GM23338 (cell line): ENCODE data around the gene MS4A8. TPM values are rescaled to one million over a fixed set of nuclear protein-coding genes. Genes with fewer than 3 reads are reported as not detected.

Experiments used
- ATAC-seq: fragments of 200-7000 bp; cut with Tn5 transposase; 3 replicates; pipeline ENCODE4 v1.9.1; 2020
- DNase-seq: peaks from one replicate; pipeline ENCODE4 v3.0.0-alpha.2; 2015; ENCODE audit warnings: low spot score
- H2AFZ ChIP-seq: fragments of 200-600 bp; sonication (generic); 2 replicates; pipeline ENCODE4 v1.8.0; 2016; ENCODE audit warnings: antibody characterized with exemption, mild to moderate bottlenecking, moderate library complexity
- H3F3A ChIP-seq: fragments of 200-600 bp; sonication (generic); replicated peaks from 2 replicates; pipeline ENCODE4 v1.8.0; 2017; ENCODE audit warnings: antibody characterized with exemption, mixed run types, low read depth
- H3K27ac ChIP-seq: fragments of 200-600 bp; sonication (generic); 2 replicates; pipeline ENCODE4 v1.6.1; 2016; ENCODE audit warnings: low read depth
- H3K27me3 ChIP-seq: fragments of 200-600 bp; sonication (generic); 2 replicates; pipeline ENCODE4 v1.8.0; 2016; ENCODE audit warnings: mild to moderate bottlenecking, mixed run types, moderate library complexity; ENCODE audit not compliant: insufficient read depth
- H3K36me3 ChIP-seq: fragments of 200-600 bp; sonication (generic); 2 replicates; pipeline ENCODE4 v1.8.0; 2016; ENCODE audit warnings: mild to moderate bottlenecking; ENCODE audit not compliant: insufficient read depth
- H3K4me1 ChIP-seq: fragments of 200-600 bp; sonication (generic); 2 replicates; pipeline ENCODE4 v1.8.0; 2016; ENCODE audit warnings: mild to moderate bottlenecking, moderate library complexity; ENCODE audit not compliant: insufficient read depth
- H3K4me2 ChIP-seq: fragments of 200-600 bp; sonication (generic); 2 replicates; pipeline ENCODE4 v1.7.1; 2017; ENCODE audit warnings: mixed run types
- H3K4me3 ChIP-seq: fragments of 200-600 bp; sonication (generic); 2 replicates; pipeline ENCODE4 v1.6.1; 2016; ENCODE audit warnings: mixed run types
- H3K79me2 ChIP-seq: fragments of 200-600 bp; sonication (generic); replicated peaks from 2 replicates; pipeline ENCODE4 v1.8.0; 2017; ENCODE audit warnings: mild to moderate bottlenecking; ENCODE audit not compliant: insufficient read depth
- H3K9me2 ChIP-seq: fragments of 200-600 bp; sonication (generic); 2 replicates; pipeline ENCODE4 v1.8.0; 2017; ENCODE audit not compliant: insufficient read depth
- H4K20me1 ChIP-seq: fragments of 200-600 bp; sonication (generic); replicated peaks from 2 replicates; pipeline ENCODE4 v1.8.0; 2017; ENCODE audit warnings: mild to moderate bottlenecking; ENCODE audit not compliant: insufficient read depth
- H3K27ac Mint-ChIP-seq: 2 replicates; pipeline ENCODE4 v1.8.0; 2020; ENCODE audit warnings: inconsistent platforms, mild to moderate bottlenecking, moderate library complexity, mixed read lengths
- H3K27me3 Mint-ChIP-seq: 3 replicates; pipeline ENCODE4 v1.8.0; 2022; ENCODE audit warnings: low read depth, mild to moderate bottlenecking, moderate library complexity, mixed read lengths, inconsistent platforms; ENCODE audit not compliant: insufficient read depth, poor library complexity
- H3K36me3 Mint-ChIP-seq: 3 replicates; pipeline ENCODE4 v1.8.0; 2021; ENCODE audit warnings: low read depth, mild to moderate bottlenecking, inconsistent platforms, moderate library complexity, mixed read lengths
- H3K4me1 Mint-ChIP-seq: 3 replicates; pipeline ENCODE4 v1.8.0; 2020; ENCODE audit warnings: mild to moderate bottlenecking, inconsistent platforms, mixed read lengths
- H3K4me3 Mint-ChIP-seq: 3 replicates; pipeline ENCODE4 v1.8.0; 2021; ENCODE audit warnings: moderate library complexity, mild to moderate bottlenecking, inconsistent platforms, mixed read lengths
- H3K9me3 Mint-ChIP-seq: 3 replicates; pipeline ENCODE4 v1.8.0; 2020; ENCODE audit warnings: moderate library complexity, mild to moderate bottlenecking, inconsistent platforms, mixed read lengths
- CREB1 ChIP-seq: fragments of 250-450 bp; sonication (Bioruptor Pico); IDR thresholded peaks from 2 replicates; pipeline ENCODE4 v1.5.0; 2020; ENCODE audit warnings: low read depth, mild to moderate bottlenecking, moderate library complexity
- EZH2 ChIP-seq: fragments of 200-600 bp; sonication (generic); IDR thresholded peaks from one replicate; pipeline ENCODE4 v1.8.0; 2017; ENCODE audit warnings: antibody characterized with exemption, mild to moderate bottlenecking, low read depth; ENCODE audit not compliant: unreplicated experiment
- EZH2phosphoT487 ChIP-seq: fragments of 200-600 bp; sonication (generic); IDR thresholded peaks from one replicate; pipeline ENCODE4 v1.8.1; 2018; ENCODE audit warnings: antibody characterized with exemption; ENCODE audit not compliant: unreplicated experiment
- JUNB ChIP-seq: IDR thresholded peaks from one replicate; pipeline ENCODE4 v1.6.1; 2016; ENCODE audit warnings: antibody characterized with exemption; ENCODE audit not compliant: unreplicated experiment
- NANOG ChIP-seq: IDR thresholded peaks from 2 replicates; pipeline ENCODE4 v1.6.1; 2016; ENCODE audit warnings: antibody characterized with exemption, borderline replicate concordance
- ZNF114 ChIP-seq: fragments of 250-450 bp; sonication (Bioruptor Pico); IDR thresholded peaks from 2 replicates; pipeline ENCODE4 v1.5.0; 2020; ENCODE audit warnings: mild to moderate bottlenecking, moderate library complexity
- polyA plus RNA-seq: library from polyadenylated mRNA; unstranded; fragments of >200 nt; fragmentation: Nextera tagmentation; extraction: Ambion mirVana; gene quantifications from 2 replicates; pipeline ENCODE4 v1.2.1, GENCODE V29; 2016
- total RNA-seq: library from RNA; depleted of rRNA; stranded (reverse); fragments of >200 nt; shearing (Covaris generic); gene quantifications from 2 replicates; pipeline ENCODE4 v1.2.3, GENCODE V29; 2014
- TF ChIP-seq, protein P1 (sequence below): IDR thresholded peaks from 2 replicates; pipeline ENCODE4 v1.6.1; 2016; ENCODE audit warnings: antibody characterized with exemption
- TF ChIP-seq, protein P2 (sequence below), 2 experiments: fragments of 200-600 bp in 1 of 2; sonication (generic) in 1 of 2; conservative IDR thresholded peaks; 2 replicates each; pipeline versions ENCODE4 v1.5.1 to v1.6.1; 2016 to 2017; ENCODE audit warnings: antibody characterized with exemption in 2 of 2, low read depth in 2 of 2, mild to moderate bottlenecking in 2 of 2, moderate library complexity in 1 of 2
- TF ChIP-seq, protein P3 (sequence below): IDR thresholded peaks from one replicate; pipeline ENCODE4 v1.6.1; 2018; ENCODE audit warnings: antibody characterized with exemption; ENCODE audit not compliant: unreplicated experiment

MS4A8 gene
- total and polyA plus RNA-seq, 2 experiments from 2014 or later, result not detected

DNA sequence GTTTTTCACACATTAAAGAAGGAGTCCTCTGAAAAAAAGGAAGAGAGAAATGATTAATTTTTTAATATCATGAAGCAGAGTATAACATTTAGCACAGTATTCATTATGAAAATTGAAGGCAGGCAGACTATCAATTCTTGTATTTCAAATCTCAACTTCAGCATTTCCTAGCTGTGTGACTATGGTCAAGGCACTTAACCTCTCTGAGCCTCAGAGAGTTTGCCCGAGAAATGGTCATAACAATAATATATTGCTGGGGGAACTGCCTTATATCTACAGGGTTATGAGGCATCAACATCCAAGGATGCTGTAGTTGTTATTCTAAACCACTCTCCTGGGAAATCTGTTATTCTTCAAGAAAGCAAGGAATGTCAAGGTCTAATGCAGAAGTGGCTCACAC lies 26.2 kb downstream of the MS4A8 start:
- Histone ChIP-seq H3F3A (no peaks in the 10 kb centered on the region), H3K4me1 (no peaks in the 10 kb centered on the region), H3K36me3 (no peaks in the 10 kb centered on the region), H3K4me3 (no peak overlapping the region), H3K27me3 (no peaks in the 10 kb centered on the region), H2AFZ (no peak overlapping the region), H3K79me2 (no peaks in the 10 kb centered on the region), H3K4me2 (no peak overlapping the region), H3K27ac (no peak overlapping the region), H4K20me1 (no peaks in the 10 kb centered on the region), H3K9me2 (0 out of 2 replicates have a peak, but pooled peaks cover 4% of the 10 kb centered on the region)
- Mint-ChIP-seq H3K27ac (no peak overlapping the region), H3K4me1 (no peaks in the 10 kb centered on the region), H3K27me3 (peaks cover 14% of the 10 kb centered on the region), H3K9me3 (peaks cover 4% of the 10 kb centered on the region; the same call in 1 of the 3 replicates), H3K36me3 (no peaks in the 10 kb centered on the region), H3K4me3 (no peak overlapping the region)
- TF ChIP-seq, protein P1, sequence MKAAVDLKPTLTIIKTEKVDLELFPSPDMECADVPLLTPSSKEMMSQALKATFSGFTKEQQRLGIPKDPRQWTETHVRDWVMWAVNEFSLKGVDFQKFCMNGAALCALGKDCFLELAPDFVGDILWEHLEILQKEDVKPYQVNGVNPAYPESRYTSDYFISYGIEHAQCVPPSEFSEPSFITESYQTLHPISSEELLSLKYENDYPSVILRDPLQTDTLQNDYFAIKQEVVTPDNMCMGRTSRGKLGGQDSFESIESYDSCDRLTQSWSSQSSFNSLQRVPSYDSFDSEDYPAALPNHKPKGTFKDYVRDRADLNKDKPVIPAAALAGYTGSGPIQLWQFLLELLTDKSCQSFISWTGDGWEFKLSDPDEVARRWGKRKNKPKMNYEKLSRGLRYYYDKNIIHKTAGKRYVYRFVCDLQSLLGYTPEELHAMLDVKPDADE, result no peak
- no peak for DNase-seq
- no peak for ATAC-seq

DNA sequence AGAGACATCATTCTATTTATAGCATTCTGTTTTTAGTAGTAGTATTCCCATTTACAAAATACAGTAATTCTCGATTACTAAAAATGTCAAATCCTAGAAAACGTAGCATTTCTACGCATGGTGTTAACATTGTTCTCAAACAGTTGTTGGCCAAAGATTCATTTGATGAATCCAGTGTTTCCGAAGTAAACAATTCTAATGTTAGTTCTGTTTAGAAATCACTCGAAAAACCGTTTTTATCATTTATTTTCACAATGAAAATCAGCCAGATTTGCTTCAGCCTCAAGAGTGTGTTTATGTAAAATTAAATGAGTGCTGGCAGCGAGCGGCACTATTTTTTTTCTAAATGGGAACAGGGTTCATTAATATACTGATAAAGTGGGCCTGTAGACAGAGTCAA lies 32.2 kb downstream of the MS4A8 start:
- Mint-ChIP-seq H3K36me3 (no peaks in the 10 kb centered on the region), H3K27ac (no peak overlapping the region), H3K27me3 (peaks cover 7% of the 10 kb centered on the region), H3K4me1 (no peaks in the 10 kb centered on the region), H3K9me3 (no peaks in the 10 kb centered on the region), H3K4me3 (no peak overlapping the region)
- Histone ChIP-seq H3K4me2 (no peak overlapping the region), H3K27ac (no peak overlapping the region), H3K36me3 (no peaks in the 10 kb centered on the region), H3K27me3 (no peaks in the 10 kb centered on the region), H2AFZ (no peak overlapping the region), H3K9me2 (0 out of 2 replicates have a peak, but pooled peaks cover 4% of the 10 kb centered on the region), H3F3A (no peaks in the 10 kb centered on the region), H3K4me1 (no peaks in the 10 kb centered on the region), H3K4me3 (no peak overlapping the region), H3K79me2 (no peaks in the 10 kb centered on the region), H4K20me1 (no peaks in the 10 kb centered on the region)
- DNase-seq (no peak), ATAC-seq (no peak)
- TF ChIP-seq, protein P2, sequence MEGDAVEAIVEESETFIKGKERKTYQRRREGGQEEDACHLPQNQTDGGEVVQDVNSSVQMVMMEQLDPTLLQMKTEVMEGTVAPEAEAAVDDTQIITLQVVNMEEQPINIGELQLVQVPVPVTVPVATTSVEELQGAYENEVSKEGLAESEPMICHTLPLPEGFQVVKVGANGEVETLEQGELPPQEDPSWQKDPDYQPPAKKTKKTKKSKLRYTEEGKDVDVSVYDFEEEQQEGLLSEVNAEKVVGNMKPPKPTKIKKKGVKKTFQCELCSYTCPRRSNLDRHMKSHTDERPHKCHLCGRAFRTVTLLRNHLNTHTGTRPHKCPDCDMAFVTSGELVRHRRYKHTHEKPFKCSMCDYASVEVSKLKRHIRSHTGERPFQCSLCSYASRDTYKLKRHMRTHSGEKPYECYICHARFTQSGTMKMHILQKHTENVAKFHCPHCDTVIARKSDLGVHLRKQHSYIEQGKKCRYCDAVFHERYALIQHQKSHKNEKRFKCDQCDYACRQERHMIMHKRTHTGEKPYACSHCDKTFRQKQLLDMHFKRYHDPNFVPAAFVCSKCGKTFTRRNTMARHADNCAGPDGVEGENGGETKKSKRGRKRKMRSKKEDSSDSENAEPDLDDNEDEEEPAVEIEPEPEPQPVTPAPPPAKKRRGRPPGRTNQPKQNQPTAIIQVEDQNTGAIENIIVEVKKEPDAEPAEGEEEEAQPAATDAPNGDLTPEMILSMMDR (conservative IDR thresholded peaks at IDR 0.05; ENCODE audit: low read depth in 2 of 2), result no peak
- TF ChIP-seq CREB1 (CRISPR knock-in tag), result no peak
- no peak for TF ChIP-seq NANOG
- TF ChIP-seq, protein P3, sequence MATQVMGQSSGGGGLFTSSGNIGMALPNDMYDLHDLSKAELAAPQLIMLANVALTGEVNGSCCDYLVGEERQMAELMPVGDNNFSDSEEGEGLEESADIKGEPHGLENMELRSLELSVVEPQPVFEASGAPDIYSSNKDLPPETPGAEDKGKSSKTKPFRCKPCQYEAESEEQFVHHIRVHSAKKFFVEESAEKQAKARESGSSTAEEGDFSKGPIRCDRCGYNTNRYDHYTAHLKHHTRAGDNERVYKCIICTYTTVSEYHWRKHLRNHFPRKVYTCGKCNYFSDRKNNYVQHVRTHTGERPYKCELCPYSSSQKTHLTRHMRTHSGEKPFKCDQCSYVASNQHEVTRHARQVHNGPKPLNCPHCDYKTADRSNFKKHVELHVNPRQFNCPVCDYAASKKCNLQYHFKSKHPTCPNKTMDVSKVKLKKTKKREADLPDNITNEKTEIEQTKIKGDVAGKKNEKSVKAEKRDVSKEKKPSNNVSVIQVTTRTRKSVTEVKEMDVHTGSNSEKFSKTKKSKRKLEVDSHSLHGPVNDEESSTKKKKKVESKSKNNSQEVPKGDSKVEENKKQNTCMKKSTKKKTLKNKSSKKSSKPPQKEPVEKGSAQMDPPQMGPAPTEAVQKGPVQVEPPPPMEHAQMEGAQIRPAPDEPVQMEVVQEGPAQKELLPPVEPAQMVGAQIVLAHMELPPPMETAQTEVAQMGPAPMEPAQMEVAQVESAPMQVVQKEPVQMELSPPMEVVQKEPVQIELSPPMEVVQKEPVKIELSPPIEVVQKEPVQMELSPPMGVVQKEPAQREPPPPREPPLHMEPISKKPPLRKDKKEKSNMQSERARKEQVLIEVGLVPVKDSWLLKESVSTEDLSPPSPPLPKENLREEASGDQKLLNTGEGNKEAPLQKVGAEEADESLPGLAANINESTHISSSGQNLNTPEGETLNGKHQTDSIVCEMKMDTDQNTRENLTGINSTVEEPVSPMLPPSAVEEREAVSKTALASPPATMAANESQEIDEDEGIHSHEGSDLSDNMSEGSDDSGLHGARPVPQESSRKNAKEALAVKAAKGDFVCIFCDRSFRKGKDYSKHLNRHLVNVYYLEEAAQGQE, result no peak
- TF ChIP-seq JUNB, result no peak
- no peak for TF ChIP-seq ZNF114
- TF ChIP-seq, protein P1, result no peak
- no peak for TF ChIP-seq EZH2phosphoT487
- no peak for TF ChIP-seq EZH2
